NCI-H510A treated with DMSO at 0.1 percent for 48 hours (cell line): Measurements from ENCODE around the gene HHIPL1.
"Not testable (repeated sequence)": the region's sequence is repeated elsewhere in the genome, so short reads cannot be mapped to it uniquely, and the experiment has no call there.

Source experiments
- DNase-seq: peaks from one replicate; lab custom pipeline; 2025; lab: John Stamatoyannopoulos, UW

Gene HHIPL1

GRCh38 chr14:99635116-99635515, 9.8 kb upstream of the HHIPL1 start:
- DNase-seq, result no peak

- no peak for DNase-seq
Observed at GRCh38 chr14:99636487-99636886, 8.4 kb upstream of the HHIPL1 start.

DNA sequence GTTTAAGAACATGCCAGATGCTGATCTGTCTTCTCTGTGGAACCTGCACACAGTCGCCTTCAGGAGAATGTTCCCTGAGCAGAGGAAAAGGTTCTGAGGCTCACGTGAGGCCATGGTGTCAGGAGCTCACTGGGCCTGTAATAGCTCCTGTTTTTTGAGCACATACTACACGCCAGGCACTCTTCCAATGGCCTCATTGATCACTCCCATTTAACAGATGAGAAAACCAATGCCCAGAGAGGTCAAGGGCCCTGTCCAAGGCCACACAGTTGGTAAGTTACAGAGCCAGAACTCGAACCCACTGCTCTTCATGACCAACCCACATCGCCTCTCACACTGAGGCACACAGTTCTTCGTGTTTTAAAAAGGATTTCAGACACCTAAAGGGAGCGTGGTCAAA, 7.3 kb upstream of the HHIPL1 start:
- DNase-seq, result no peak

- not testable (repeated sequence) for DNase-seq
Observed at GRCh38 chr14:99642771-99643170, 2.2 kb upstream of the HHIPL1 start.

DNA sequence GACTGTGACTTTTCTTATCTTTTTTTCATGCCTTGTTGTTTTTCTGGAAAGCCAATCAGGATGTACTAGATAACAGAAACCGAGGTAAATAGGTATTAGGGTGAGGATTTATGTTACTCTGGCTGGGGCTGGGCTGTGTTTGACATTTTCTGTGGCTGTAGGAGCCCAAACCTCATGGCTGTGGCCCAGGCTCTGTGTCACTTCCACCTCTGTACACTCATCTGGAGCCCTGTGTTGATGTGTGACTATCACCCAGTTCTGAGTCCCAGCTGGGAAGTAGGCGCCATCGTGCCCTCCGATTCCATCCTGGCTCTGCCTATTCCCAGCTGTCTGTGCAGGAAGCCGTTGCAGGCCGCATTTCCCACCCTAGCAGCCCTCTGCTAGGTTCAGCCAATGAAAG, 1.6 kb upstream of the HHIPL1 start:
- DNase-seq, result no peak

DNA sequence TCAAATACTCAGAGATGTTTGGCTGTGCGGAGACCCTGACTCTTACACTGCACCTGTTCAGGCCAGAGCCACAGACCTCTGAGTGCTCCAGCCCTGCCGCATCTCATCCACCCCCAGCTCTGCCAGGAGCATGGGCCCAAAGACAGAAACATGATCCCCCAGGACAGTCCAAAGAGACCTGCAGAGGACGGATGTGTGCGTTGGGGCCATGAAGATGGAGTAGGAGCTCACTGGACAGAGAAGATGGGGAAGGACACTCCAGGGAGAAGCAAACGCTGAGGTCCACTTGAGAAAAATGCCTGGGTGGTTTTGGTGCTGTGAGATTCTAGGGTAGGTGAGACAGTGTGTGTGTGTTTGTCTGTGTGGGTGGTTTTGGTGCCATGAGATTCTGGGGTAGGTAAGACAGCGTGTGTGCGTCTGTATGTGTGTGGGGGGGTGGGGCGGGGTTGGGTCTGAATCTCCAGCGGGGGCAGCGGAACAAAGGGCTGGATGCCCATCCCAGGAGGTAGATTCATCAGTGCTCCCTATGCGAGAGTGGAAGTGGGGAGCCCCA, 818 bp upstream of the HHIPL1 start:
- DNase-seq, result no peak

DNA sequence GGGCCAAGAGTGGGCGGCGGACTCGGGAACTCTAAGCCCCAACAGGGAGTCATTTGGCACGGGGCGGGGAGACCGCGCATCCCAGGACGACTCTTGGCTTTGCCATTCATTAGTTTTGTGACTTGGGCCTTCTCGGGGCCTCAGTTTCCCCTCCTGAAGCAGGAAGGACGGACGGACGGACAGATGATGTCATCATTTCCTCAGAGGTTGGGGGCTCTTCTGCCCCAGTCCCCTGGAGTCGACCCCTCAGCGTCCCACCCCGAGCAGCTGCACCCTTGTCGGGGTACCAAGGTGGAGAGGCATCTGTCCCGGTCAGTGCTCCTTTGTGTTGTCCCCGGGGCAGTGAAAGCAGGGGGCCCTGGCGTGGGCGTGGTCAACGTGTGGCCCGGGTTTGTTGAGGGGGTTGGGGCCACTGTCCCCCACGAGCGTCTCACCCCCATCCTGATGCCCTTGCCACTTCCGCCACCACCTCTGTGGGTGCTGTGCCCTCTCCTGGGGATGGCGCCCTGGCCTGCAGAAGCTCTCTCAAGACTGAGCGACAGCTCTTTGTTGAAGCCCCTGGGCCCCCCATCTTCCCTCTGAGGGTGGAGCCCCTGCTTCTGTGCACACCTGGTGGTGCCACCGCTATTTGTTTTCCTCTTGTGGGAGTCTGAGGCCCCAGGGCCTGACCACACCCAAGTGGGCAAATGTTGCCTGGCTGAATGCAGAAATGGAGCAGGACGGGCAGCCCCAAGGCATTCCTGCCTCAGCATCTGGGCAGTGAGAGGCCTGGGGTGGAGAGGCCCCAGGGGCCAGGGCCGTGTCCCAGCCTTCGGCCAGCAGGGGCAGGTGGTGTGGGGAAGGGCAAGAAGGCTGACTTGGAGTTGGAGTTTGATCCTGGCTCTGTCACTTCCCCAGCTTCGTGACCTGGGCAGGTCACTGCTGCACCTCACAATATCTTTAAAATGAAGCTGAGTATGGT, 896 bp downstream of the HHIPL1 start:
- no peak for DNase-seq

- no peak for DNase-seq
Observed at GRCh38 chr14:99647411-99647810, 2.5 kb downstream of the HHIPL1 start.

GRCh38 chr14:99648027-99648784, 3.3 kb downstream of the HHIPL1 start:
- DNase-seq, result no peak

GRCh38 chr14:99649219-99649618, 4.3 kb downstream of the HHIPL1 start:
- no peak for DNase-seq

- DNase-seq, result no peak
Observed at GRCh38 chr14:99649643-99650042, 4.7 kb downstream of the HHIPL1 start.

DNA sequence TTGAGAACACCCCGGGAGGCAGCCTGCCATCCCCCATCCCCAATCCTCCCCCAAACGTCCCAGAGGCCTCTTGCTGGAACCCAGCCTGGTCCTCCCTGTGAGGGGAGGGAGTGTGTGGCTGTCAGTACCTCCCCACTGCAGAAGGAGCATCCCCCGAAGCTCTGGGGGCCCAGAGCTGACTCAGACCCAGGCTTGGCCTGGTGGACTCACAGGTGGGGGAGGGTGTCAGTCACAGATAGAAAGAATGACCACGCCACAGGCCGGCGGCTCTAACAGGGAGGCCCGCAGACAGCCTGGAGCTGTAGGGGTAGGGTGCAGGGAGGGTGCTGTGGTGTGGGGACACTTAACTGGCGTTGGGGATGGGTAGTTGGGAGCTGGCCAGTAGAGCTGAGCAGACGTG, 5.3 kb downstream of the HHIPL1 start:
- no peak for DNase-seq

- no peak for DNase-seq
Observed at GRCh38 chr14:99651953-99652746, 7.2 kb downstream of the HHIPL1 start.

DNA sequence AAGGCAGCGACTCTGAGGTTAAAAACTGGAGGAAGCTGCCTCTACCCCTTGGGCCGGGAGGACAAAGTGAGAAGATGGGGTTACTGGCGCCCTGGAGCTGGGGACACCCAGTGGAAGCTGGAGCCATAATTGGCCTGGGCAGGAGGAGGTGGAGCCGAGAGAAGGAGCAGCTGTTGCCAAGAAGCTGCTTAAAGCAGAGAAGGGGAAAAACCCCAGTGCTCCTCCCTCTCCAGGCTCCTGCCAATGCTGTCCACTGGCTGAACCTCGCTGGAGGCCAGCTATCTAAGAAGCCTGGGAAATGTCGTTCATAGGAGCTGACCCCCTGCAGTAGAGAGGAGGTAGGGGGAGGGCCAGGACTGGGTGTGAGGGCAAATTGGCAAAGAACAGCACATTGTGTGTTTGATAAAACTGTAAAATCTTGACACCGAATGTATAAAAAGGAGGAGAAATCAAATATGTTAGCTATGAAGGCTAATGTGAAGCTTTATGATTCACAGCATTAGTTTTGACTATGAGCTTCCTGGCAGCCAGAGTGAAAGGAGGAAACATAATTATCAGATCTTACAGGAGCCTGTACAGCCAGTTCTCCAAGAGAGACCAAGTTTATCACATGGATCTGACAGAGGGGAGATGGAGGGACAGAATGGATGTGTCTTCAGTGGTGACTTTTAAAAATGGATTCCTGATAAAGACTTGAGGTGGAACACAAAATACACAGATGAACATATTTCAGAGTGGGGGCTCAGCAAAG, 9.5 kb downstream of the HHIPL1 start:
- peak; percentile 5 for DNase-seq

GRCh38 chr14:99655521-99655920, 10.6 kb downstream of the HHIPL1 start:
- no peak for DNase-seq

DNA sequence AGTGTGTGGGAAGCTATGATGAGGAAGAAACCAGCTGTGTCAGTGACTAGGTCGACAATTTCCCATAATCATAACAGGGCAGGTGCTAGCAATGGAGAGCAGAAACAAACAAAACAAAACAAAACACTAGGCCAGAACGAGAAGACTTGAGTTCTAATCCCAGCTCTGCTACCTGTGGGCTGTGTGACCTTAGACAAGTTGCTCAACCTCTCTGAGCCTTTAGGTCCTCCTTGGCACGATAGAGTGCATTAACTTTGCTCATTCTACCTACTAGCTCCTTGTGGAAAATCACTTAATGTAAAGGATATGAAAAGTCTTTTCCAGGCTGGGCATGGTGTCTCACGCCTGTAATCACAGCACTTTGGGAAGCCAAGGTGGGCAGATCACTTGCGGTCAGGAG, 11.2 kb downstream of the HHIPL1 start:
- DNase-seq, result no peak

GRCh38 chr14:99657645-99658155, 12.8 kb downstream of the HHIPL1 start:
- no peak for DNase-seq

DNA sequence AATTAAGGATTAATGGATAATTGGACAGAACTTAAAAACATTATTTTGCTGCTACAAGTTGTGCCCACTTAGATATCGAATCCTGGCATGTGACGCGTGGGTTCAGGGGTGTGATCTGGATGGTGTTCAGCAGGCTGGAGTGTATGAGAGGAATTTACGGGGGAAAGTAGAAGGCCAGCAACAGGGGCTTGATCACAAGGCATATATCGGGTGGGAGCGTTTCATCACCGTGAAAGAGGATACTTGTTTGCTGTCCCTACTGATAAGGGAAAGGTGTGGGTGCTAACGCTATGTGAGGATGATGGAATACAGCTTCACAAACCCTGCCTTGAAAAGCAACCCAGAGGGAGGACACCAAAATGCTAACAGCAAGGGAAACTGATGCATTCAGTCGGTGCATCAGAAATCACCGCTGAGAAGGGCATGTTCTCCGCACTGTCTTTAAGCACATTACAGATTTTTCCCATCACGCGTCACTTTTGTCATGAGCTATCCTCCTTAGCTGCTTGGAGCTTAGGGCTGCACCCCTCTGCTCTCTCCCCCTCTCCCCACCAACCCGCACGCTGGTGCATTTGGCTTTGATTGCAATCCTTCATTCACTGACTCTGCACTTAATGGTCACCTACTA, 13.4 kb downstream of the HHIPL1 start:
- no peak for DNase-seq

DNA sequence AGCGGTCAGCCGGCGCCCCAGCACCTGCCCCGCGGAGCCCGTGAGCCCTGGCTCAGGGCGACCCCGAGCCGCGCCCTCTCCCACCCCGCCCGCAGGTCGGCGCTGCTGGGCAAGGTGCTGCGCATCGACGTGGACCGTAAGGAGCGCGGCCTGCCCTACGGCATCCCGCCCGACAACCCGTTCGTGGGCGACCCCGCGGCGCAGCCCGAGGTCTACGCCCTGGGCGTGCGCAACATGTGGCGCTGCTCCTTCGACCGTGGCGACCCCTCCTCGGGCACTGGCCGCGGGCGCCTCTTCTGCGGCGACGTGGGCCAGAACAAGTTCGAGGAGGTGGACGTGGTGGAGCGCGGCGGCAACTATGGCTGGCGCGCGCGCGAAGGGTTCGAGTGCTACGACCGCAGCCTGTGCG, 14.4 kb downstream of the HHIPL1 start:
- DNase-seq, result no peak

GRCh38 chr14:99660006-99660566, 15.2 kb downstream of the HHIPL1 start:
- no peak for DNase-seq
